ENCODE results near the gene MAGT1.
"Not testable (repeated sequence)": the region's sequence is repeated elsewhere in the genome, so short reads cannot be mapped to it uniquely, and the experiment has no call there.

The MAGT1 gene

DNA sequence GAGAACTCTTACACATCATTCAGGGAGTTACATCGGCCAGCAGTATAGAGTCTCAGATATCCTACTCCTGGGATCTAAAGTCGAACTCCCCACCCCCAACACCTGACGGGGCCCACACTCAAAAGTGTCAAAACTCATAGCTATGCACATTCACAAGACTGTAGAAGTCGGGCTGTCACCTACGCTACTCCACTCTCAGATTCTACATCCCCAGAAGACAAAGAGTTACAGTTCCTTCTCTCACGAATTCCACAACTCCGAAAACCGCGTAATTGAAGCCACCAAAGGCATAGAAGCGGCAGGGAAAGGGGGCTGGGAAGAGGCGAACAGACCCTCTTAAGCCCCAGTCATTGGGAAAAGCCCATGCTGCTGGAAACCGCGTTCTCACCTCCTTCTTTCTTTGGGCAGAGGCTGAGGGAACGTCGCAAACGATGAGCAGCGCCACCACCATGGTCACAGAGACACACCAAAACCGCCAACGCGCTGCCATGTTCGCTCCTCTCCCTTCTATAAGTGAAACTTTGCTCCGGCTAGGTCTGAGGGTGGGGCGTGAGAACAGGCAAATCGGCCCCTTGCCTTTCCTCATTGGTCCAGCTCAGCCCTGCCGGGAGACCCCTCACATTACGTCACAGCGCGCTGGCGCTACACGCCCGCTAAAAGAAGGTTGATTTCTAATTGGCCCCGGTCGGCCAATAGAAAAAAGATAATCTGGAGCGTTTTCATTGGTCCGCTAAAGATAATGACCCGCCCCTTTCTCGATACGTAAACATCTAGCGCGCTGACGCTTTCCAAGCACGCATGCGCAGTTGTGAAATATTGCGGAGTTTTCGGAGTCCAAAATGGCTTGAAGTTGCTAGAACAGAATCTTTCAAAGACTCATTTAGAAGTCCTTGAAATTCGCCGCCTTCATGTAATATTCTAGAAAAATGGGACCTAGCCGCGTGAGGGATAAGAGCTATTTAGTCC, at the start of gene MAGT1:
Gene MAGT1 (minus strand): TSS at position 515 of the 966 bp plus-strand sequence. CDS start 25 bp downstream, at position 490.
- peak; percentile 98 for DNase-seq

DNA sequence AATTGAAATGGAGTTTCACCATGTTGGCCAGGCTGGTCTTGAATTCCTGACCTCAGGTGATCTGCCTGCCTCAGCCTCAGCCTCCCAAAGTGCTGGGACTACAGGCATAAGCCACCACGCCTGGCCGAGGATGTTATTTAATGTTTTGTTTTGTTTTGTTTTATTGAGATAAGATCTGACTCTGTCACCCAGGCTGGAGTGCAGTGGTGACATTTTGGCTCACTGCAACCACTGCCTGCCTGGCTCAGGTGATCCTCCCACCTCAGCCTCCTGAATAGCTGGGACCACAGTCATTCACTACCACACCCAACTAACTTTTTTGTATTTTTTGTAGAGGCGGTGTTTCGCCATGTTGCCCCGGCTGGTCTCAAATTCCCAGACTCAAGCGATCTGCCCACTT, 49.8 kb upstream of the MAGT1 start:
- DNase-seq = not testable (repeated sequence)

DNA sequence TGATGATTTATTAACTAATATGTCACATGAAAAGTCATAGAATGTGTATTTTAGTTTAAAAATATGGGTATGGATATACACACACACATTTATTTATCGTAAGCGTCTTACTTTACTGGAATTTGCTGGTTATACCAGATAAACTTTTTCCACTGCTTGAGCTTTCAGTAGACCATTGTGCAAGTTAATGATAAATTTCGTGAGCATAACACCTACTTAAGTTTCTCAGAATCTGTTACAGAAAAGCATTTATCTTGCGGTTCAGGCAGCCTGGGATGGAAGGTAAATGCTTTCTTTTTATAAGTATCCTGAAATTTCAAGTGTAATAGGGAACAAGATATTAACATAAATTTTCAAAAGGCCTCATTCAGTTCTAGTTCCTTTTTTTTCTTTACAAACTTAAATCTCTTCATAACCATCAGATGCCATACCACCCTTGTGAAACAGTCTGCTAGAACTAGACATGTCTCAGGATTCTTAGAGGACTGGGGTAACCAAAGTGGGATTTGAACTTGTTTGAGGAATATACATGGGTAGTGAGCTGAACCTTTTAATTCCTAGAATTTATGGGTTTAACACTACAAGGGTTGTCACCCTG, 42.9 kb upstream of the MAGT1 start:
- DNase-seq = peak; percentile 69

DNA sequence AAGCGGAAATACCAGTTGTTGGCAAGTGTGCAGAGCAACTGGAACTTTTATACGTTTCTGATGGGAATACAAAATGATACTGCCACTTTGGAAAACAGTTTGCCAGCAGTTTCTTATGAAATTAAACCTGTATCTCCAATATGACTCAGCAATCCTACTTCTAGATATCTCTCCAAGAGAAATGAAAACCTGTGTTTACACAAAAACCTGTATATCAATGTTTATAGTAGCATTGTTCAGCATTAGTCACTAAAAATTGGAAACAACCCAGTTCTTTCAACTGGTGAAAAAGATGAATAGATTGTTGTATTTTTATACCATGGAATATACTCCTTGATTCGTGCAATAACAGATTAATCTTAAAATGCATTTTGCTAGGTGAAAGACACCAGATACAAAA, 42.1 kb upstream of the MAGT1 start:
- DNase-seq = peak; percentile 33

DNA sequence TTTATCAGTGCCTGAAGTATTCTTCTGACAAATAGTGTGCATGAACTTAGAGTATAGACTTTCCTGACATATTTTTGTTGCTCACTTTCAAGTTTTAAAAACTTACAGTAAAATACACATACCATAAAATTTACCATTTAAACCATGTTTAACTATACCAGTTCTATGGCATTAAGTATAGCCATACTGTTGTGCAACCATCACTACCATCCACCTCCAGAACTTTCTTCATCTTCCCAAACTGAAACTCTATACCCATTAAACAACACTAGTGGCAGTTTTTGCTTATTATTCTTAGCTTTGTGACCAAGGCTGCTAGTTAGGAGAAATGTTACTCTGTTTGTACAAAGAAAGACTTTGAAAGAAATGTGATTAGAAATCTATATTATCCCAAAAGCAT, 41.1 kb upstream of the MAGT1 start:
- DNase-seq = no peak

DNA sequence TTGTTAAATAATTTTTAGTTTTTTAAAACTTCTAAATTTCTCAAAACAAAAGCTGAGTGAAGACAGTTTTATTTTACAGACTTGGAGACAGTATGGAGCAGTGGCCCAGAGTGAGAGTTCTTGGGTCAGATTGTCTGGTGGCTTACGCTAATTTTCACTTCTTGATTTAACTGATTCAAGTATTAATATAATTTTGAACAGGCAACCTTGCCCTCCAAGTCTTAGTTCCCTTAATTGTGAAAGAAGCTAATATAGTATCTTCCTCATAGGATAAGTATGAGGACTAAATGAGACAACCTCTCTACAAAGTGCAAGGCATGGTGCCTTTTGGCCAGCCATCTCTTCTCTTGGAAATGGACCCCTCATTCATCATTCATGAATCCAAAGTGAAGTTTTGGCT, 40.7 kb upstream of the MAGT1 start:
- DNase-seq = no peak

DNA sequence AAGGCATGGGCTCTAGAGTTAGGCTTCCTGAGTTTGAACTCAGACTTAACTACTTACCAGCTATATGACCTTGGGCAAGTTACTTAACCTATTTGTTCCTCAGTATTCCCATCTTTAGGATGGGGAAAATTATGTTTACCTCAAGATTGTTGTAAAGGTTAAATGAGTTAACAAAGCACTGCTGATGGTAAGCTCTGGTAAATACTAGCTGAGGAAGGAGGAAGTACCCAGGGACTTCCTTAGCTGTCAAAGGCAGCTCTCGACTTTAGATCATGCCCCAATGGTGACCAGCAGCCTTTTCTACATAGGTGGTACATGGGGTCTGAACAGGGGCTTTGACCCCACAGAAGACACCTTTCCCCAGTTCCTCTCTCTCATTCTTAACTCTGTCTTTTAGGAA, 35.3 kb upstream of the MAGT1 start:
- peak; percentile 21 for DNase-seq

DNA sequence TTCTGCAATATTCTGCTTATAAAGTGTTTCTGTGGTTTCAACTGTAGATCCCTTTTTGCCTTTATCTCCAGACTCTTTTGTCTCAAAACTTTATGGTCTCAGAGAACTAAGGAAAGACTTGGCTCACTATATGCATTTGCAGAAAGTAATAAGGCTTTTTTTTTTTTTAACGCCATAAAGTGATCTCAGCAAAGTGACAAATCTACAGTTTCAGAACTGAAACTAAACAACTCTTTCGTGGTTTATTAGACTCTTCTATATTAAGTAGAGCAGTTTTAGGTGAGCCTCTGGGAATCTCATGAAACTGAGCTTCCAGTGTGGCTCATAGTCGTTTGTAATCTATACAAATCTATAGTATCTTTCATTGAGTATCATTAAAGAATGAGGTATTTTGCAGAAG, 30.5 kb upstream of the MAGT1 start:
- DNase-seq = peak; percentile 33

DNA sequence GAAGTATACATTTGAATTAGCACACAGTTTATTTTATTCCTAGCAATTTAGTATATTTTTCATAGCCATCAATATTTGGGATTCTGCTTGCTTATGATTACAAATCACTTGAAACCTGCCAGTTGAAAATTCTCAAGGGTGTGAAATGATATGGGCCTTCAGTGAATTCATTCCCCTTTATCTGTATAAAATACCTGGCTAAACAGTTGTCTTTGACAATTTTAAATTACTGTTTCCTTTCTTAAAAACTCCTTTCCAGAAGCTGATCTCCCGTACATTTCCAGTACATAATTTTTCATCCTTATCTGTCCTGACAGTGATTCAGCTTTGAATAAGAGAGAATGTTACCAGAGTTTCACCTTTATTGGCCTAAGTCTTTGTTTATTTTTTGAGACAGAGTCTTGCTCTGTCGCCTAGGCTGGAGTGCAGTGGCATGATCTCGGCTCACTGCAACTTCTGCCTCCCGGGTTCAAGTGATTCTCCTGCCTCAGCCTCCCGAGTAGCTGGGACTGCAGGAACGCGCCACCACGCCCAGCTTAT, 29.2 kb upstream of the MAGT1 start:
- DNase-seq = peak; percentile 6

DNA sequence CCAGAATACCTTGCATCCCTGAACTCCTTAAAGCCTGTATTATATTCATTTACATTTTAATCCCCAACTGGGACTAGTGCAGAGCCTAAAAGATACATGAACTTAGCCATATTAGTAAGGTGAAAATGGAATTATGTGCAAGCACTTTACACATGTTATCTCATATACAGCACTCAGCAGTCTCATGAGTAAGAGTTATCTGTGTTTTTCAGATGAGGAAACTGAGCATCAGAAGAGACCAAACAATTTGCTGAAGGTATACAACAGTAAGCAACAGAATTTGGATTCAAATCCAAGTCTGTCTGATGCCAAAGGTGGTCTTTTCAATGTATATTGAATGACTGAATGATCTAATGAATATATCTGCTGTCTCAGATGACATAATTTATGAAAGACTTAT, 27.6 kb upstream of the MAGT1 start:
- peak; percentile 40 for DNase-seq

DNA sequence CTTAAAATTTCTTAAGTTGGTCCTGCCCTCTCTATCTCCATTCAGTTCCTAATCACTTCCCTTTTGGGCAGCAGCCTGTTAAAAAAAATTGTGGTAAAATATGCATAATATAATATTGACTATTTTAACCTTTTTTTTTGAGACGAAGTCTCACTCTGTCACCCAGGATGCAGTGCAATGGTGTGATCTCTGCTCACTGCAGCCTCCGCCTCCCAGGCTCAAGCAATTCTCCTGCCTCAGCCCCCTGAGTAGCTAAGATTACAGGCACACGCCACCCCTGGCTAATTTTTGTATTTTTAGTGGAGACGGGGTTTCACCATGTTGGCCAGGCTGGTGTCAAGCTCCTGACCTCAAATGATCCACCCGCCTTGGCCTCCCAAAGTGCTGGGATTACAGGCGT, 24.1 kb upstream of the MAGT1 start:
- DNase-seq = peak; percentile 50

DNA sequence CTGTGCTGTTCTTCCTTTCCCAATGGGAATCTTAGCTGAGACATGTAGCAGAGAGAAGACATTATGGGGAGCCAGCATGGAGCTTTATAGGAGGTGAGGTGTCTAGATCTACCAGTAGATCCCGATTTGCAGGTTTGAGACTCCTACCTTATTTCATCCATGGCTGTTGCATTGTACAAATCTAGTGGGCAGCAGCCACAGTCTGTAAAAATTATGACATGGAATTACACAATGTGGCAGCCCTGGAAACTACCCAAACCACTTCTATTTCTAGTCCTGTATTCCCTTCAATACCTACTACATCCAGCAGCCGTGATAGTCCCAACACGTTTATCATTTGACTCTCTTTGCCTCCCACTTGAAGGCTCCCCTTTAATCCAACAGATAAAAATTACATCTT, 23.3 kb upstream of the MAGT1 start:
- DNase-seq = peak; percentile 38

DNA sequence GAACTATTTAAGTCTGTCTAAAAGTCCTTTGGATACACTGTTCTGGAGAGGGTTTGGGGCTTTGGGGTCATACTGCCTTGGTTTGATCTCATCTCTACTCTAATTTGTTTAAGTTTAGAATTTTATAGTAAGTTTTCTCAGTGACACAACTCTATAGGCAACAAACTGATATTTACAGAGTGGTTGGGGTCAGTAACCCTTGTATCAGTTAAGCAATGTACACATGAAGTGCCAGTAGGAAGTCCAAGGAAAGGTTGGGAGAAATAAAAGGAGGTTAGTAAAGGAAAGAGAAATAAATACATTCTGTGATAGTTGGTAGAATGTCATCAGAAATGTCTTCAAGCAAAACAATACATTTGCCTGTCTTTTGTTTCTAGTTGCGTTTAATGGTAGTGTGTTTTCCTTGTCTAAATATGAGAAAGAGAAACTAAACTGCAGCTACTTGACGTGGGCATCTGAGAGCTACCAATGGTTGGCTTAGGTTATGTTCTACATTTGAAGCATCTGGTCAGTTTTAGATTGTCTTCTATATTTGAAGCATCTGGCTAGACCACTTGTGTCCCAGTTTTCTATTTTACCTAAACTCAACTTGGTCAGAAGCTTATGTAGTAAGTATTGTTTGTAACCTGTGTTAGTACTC, 22.2 kb upstream of the MAGT1 start:
- DNase-seq = peak; percentile 55

DNA sequence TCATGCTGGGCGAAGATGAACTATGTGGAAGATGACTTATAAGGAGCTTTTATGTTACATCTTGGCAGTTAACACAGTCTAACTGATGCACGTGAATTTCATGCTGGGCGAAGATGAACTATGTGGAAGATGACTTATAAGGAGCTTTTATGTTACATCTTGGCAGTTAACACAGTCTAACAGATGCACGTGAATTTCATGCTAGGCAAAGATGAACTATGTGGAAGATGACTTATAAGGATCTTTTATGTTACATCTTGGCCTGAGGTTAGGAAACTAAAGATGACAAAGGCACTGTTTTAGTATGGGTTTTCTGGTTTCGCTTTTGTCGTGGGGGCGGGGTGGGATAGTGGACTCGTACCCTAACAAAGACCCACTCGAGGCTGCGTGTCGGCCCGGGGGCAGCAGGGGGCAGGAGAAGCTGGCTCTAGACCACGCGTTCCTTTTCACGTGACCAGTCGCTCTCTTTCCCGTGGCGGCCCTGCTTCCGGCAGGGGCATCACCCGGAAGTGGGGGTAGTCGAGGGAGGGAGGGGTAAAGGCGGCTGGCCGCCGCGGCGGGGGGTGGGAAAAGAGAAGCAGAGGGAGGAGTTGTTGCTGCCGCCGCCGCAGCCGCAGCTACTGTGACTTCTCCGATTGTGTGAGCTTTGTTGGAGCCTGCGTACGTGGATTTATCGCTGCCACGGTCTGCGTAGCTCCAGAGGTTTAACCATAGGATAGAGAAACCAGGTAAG, 15.0 kb upstream of the MAGT1 start, which contains the start of gene ATP7A:
Gene ATP7A (plus strand): TSS at position 586 of the 733 bp plus-strand sequence. CDS start 60,949 bp downstream, outside the sequence.
- peak; percentile 96 for DNase-seq

DNA sequence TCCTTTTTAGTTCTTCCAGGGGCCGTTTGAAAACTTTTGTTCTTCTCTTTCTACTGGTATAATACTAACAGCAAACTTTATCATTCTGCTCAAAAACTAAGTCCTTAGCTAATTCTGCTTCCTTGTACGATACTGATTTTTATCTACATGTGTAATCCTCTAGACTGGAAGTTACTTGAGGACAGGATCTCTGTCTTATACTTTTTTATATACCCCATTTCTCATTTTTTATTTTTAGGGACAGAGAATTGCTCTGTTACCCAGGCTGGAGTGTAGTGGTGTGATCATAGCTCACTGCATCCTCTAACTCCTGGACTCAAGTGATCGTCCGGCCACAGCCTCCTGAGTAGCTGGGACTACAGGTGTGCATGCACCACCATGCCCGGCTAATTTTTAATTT, 6.3 kb upstream of the MAGT1 start:
- DNase-seq = no peak

DNA sequence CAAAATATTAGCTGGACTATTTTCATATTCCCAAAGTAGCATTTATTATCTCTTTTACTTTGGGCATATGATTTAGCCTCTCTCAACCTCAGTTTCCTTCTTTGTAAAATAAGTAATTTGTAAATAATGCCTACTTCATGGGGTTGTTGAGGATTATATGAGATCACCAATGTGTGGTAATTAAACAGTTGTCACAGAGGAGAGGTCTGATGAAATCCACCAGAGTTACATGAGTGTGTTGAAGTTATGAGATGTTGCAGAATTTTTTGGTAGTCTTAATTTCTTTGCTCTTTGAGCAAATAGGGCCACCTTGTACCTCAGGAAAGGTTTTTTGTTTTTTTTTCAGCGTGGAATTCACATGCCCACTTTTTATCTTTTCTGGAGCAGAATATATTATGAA, 5.5 kb upstream of the MAGT1 start:
- peak; percentile 7 for DNase-seq

DNA sequence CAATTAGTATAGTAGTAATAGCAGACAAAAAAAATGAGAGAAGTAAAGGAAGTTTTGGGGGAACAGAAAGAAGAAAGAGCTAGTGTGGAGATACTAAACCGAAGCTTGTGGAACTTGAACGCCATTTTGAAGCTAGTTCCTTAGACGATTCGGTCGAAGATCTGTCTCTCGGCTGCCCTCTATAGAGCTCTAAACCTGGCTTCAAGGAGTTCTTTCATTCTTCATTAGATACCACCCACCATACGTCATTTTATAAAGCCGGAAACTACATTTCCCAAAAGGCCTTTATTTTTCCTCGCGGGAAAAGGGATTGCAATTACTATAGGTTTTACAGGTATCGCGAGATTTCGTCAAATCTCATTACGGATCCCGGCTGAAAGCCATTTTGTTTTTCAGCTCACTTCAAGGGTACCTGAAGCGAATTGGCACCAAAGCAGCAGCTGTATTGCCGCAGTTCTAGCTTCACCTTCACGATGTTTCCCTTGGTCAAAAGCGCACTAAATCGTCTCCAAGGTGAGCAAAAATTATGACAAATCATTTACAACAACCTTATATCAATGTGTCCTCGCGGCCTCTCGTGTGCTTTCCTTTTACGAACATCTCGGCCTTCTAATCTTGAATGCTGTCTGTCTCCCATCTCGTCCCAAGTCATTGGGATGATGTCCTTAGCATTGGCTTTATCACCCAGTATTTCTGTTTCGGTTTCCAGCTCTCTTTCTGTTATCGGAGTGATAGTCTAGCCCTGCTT, 4.0 kb upstream of the MAGT1 start, which contains the start of gene COX7B:
Gene COX7B (plus strand): TSS at position 388 of the 748 bp plus-strand sequence. CDS start 86 bp downstream, at position 474.
- peak; percentile 97 for DNase-seq

DNA sequence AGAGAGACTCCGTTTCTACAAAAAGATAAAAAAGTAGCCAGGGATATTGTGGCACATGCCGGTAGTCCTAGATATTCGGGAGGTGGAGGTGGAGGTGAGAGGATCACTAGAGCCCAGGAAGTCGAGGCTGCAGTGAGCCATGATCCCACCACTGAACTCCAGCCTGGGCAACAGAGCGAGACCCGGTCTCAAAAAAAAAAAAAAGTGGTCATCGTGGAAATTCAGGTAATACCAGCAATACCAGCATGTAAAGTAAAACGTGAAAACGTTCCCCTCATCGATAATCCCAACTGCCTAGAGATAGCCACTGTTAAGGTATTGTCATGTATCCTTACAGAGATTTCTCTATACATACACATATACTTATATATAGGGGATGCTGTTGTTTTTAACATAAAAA, 1.5 kb downstream of the MAGT1 start:
- no peak for DNase-seq

DNA sequence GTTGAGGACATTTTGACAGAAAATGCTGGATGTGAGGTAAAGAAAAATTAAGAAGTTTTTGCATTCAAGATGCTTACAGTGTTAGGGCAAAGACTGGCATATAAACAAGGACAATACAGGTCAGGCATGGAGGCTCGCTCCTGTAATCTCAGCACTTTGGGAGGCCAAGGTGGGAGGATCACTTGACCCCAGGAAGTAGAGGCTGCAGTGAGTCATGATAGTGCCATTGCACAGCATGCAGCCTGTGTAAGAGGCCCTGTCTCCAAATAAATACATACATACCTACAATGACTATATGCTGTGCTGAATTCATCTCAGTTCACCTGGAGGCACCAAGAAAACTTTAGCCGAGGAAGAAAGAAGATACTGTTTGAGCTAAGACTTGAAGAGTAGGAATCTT, 2.3 kb downstream of the MAGT1 start:
- no peak for DNase-seq

DNA sequence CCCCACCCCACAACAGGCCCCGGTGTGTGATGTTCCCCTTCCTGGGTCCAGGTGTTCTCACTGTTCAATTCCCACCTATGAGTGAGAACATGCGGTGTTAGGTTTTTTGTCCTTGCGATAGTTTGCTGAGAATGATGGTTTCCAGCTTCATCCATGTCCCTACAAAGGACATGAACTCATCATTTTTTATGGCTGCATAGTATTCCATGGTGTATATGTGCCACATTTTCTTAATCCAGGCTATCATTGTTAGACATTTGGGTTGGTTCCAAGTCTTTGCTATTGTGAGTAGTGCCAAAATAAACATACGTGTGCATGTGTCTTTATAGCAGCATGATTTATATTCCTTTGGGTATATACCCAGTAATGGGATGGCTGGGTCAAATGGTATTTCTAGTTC, 13.8 kb downstream of the MAGT1 start:
- not testable (repeated sequence) for DNase-seq

DNA sequence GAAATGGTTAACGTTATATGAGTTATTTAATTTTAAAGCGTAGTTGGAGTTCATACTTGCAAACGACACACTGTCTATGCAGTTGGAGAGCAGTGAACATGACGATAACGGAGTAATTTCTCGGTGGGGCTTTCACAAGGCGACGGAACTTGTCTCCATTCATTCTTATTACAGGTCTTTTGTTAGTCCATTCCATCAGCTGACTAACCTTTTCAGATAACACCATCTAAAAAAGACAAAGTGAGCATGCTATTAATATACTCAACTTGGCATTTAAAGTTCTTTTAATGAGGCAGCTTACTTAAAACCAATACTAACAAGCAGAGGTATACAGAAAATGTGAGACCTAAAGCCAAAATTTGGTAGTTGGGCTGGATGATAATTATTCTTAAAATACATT, 19.9 kb downstream of the MAGT1 start:
- DNase-seq = no peak

DNA sequence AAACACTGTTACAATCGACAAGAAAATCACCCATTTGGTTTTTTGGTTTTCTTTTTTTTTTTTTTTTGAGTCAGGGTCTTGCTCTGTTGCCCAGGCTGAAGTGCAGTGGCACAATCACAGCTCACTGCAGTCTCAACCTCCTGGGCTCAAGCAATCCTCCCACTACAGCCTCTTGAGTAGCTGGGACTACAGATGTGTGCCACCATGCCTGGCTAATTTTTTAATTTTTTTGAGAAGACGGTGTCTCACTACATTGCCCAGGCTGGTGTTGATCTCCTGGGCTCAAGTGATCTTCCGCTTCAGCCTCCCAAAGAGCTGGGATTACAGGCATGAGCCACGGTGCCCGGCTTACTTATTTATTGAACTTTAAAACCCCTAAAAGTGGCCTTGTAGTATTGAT, 63.7 kb downstream of the MAGT1 start:
- DNase-seq = not testable (repeated sequence)
